ENCODE data around the gene SOWAHB.
"Not testable (repeated sequence)": the region's sequence is repeated elsewhere in the genome, so short reads cannot be mapped to it uniquely, and the experiment has no call there.

Gene SOWAHB

GRCh38 chr4:76894537-76895255 lies 3.2 kb downstream of the SOWAHB start:
- no peak for DNase-seq (ENCODE audit: low read depth)

GRCh38 chr4:76892601-76893000 lies 5.3 kb downstream of the SOWAHB start:
- DNase-seq (ENCODE audit: low read depth): no peak

GRCh38 chr4:76892001-76892400 lies 5.9 kb downstream of the SOWAHB start:
- no peak for DNase-seq (ENCODE audit: low read depth)

GRCh38 chr4:76886848-76887441 lies 11.0 kb downstream of the SOWAHB start:
- no peak for DNase-seq (ENCODE audit: low read depth)

- no peak for DNase-seq (ENCODE audit: low read depth)
Observed at GRCh38 chr4:76886214-76886613, 11.7 kb downstream of the SOWAHB start.

- DNase-seq (ENCODE audit: low read depth): no peak
Observed at GRCh38 chr4:76883147-76883546, 14.8 kb downstream of the SOWAHB start.

GRCh38 chr4:76882630-76883029 lies 15.3 kb downstream of the SOWAHB start:
- no peak for DNase-seq (ENCODE audit: low read depth)

GRCh38 chr4:76881375-76881774 lies 16.6 kb downstream of the SOWAHB start:
- DNase-seq (ENCODE audit: low read depth): no peak

- DNase-seq (ENCODE audit: low read depth): no peak
Observed at GRCh38 chr4:76879731-76880364, 18.1 kb downstream of the SOWAHB start.

GRCh38 chr4:76878641-76879165 lies 19.2 kb downstream of the SOWAHB start:
- DNase-seq (ENCODE audit: low read depth): not testable (repeated sequence)

GRCh38 chr4:76874176-76874575 lies 23.8 kb downstream of the SOWAHB start:
- no peak for DNase-seq (ENCODE audit: low read depth)

GRCh38 chr4:76873495-76873894 lies 24.4 kb downstream of the SOWAHB start:
- no peak for DNase-seq (ENCODE audit: low read depth)

GRCh38 chr4:76872556-76872955 lies 25.4 kb downstream of the SOWAHB start:
- no peak for DNase-seq (ENCODE audit: low read depth)

- DNase-seq (ENCODE audit: low read depth): not testable (repeated sequence)
Observed at GRCh38 chr4:76868780-76869179, 29.2 kb downstream of the SOWAHB start.

- no peak for DNase-seq (ENCODE audit: low read depth)
Observed at GRCh38 chr4:76867880-76868655, 29.9 kb downstream of the SOWAHB start.

- no peak for DNase-seq (ENCODE audit: low read depth)
Observed at GRCh38 chr4:76867377-76867776, 30.6 kb downstream of the SOWAHB start.

GRCh38 chr4:76866641-76867040 lies 31.3 kb downstream of the SOWAHB start:
- DNase-seq (ENCODE audit: low read depth): no peak

- DNase-seq (ENCODE audit: low read depth): no peak
Observed at GRCh38 chr4:76858319-76858718, 39.6 kb downstream of the SOWAHB start.

GRCh38 chr4:76857074-76857409 lies 40.9 kb downstream of the SOWAHB start:
- DNase-seq (ENCODE audit: low read depth): no peak

GRCh38 chr4:76856243-76857073 lies 41.5 kb downstream of the SOWAHB start:
- no peak for DNase-seq (ENCODE audit: low read depth)

GRCh38 chr4:76854858-76855257 lies 43.1 kb downstream of the SOWAHB start:
- no peak for DNase-seq (ENCODE audit: low read depth)

GRCh38 chr4:76851375-76851774 lies 46.6 kb downstream of the SOWAHB start:
- DNase-seq (ENCODE audit: low read depth): no peak
